Stimulated activated CD4-positive, alpha-beta T cell treated with anti-CD3 and anti-CD28 coated beads, Interleukin-2, amount 100 ng/mL, for 4 hours (primary cell): ENCODE results near the gene PRKCD.
"Not testable (repeated sequence)": the region's sequence is repeated elsewhere in the genome, so short reads cannot be mapped to it uniquely, and the experiment has no call there.

Experiments
- DNase-seq: peaks from one replicate; pipeline ENCODE4 v3.0.0-alpha.2; 2020; ENCODE audit warnings: low read depth

PRKCD gene

DNA sequence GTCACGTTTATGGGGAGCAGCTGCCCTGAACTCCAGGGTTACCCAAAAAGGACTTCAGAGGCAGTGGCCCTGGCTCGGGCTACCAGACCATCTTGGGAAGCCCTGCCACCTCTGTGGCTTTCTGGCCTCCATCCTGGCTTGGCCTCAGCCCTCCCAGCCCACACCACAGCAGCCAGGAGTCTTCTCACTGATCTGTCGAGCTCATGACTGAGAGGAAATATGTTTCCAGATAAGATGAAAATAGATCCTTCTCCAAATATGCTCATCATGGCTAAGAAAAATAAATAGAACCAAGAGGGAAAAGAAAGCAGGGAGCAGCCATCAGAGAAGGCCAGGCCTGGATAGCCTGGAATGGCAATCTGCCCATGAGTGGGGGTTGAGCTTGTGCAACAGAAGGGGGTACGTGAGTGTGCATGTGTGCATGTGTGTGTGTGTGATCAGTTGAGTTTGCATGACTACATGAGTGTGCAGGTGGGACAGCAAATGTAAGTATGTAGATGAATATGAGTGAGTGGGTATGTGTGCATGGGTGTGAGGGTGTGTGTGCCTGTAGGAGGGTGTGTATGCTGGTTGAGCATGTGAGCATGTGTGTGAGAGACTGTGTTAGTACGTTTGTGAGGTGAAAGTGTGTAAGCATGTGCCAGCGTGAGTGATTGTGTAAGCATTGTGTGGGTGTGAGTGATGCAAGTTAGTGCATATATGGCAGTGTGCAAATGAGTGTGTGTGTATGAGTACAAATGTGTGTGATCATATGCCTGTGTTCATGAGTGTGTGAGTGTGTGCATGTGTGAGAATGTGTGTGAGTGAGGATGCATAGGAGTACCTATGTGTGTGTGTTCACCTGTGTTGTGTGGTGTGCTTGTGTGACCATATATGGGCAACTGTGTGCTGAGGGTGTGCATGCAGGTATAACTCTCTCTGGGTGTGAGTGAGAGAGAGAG, 20.8 kb upstream of the PRKCD start:
- no peak for DNase-seq

DNA sequence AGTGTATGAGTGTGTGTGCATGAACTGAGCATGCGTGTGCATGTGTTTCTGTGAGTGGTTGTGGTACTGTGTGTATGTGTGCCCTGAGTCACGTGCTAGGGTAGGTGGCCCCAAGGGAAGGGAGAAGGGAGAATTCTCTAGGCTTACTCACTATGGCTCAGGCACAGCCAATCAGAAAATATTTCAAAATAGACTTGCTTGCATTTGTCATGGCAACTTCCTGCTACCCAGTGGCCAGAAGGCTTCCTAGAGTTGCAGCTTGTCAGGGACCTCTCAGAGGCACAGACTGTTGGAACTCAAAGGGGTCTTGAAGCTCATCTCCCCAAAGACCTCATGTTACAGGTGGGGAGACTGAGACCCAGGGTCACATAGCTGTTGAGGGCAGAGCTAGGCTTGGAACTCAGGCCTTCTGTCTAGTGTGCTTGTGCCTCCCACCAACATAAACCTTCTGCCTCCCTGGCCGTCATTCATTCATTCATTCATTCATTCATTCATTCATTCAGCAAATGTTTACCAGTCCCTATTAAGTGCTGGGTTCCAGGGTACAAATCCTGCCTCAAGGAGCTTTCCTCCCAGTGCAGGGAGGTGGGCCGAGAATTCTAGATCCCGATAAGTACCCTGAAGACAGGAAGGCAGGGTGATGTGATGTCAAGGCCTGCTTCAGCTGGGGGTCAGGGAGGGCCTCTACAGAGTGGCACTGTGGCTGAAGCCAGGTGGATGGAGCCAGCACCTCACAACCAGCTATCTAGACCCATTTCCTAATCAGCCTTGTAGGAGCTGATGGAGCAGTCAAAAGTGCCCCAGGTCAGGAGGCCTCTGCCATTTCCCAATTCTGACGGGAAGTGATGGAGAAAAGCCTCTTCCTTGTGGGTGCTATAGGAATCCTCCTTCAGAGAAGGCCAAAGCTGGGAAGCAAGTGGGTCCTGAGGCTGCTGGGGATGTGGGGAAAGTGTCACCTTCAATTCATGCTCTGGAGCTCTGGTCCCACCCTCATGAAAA, 19.9 kb upstream of the PRKCD start:
- no peak for DNase-seq

DNA sequence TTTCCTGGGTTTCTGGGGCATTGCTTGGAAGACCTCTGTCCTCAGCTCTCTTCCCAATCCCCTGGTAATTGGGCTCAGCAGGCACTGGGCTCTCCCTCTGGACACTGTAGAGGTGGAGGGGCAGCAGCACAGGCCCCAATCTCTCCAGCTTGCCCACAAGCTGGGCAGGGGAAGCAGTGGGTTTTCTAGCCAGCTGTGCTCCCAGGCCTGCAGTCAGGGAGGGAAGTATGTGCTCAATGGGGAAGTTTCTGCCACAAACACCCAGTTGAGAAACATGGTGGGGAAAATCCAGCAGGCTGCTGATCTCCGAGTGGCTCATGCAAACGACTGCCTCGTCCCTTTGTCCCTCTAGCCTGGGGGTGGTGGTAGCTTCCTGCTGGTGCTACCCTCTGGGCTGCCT, 18.0 kb upstream of the PRKCD start:
- DNase-seq: no peak

DNA sequence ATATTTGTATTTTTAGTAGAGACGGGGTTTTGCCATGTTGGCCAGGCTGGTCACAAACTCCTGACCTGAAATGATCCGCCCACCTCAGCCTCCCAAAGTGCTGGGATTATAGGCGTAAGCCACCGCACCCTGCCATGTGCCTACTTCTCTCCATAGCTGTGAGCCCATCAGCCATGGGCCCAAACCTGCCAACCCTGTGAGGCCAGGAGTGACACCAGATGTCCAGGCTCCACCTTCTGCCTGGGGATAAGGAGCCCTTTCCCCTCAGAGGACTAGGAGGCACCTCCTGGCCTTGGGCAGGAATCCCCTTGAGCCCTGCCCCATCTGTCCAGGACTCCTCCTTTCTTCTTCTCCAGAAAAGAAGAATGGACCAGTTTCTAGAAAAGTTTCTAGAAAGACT, 16.6 kb upstream of the PRKCD start:
- DNase-seq: no peak

DNA sequence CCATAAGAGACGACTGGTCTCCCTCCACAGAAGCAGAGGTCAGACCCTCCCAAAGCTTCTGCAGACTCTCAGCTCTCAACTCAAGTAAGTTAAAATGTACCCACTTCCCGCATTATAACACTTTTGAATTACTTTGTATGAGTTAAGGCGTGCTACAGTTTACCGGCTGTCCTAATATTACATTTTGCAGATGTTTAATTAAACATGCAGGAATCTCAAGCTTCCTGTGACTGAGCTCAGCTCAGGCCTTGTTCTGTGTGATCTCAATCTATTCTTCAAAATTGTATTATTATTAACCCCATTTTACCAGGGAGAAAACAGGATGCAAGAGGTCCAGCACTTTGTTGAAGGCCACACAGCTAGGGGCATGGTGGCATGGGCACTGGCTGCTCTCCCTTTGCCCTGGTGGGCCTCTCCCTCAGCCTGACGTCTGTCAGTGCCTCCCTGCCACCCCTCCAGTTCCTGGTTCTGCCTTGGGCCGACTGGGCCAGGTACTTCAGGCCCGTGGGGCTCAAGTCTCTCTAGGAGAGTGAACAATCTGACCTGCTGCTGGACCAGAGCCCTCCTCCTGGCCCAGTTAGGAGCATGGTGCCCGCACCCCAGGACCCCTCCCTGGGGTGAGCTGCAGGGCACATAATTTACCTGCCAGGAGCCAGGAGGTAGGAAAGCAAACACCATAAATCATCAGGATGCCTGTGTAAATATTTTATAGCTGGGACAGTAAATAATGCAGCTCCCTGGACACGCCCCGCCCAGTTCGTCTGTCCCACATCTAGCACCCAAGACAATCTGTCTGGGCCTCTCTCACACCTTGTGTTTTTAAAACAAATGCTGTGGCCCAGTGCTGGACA, 15.9 kb upstream of the PRKCD start:
- DNase-seq: no peak

DNA sequence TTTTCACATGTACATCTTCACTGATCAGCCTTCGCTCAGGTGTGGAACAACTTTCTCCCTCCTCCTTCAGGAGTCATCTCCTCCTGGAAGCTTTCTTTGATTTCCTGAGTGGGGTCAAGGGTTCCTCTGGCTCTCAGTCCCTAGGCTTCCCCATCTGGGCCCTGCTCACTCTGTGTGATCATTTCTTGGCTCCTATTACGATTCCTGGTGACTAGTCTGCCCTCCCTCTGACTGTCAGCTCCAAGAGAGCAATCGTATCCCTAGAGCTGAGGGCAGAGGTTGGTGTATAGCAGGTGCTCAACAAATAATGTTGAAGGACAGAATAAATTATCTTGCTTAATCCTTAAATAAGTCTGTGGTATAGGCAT, 15.3 kb upstream of the PRKCD start:
- DNase-seq: no peak

DNA sequence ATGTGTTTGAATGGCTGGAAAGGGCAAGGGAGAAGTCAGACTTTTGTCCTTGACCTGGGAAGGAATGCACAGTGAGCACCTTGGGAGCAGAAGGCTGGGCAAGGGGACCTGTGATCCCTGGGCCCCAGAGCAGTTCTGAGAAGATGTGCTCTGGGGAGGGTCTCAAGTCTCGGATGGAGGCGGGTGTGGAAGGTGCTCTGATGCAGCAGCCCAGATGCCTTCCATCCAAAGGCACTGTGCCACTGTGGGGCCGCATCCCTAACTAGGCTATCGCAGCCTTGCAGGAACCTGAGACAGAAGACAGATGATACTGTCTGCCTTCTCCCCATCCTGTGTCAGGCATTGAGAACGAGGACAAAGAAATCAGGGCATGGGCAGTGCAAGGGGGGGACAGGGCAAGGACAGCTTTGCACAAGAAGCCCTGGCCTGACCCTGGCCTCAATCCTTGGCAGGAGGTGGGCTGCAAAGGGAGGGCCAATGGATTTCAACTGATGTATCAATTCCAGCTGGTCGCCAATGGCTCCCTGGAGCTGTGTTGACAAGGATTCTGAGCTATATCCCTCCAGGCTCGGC, 14.6 kb upstream of the PRKCD start:
- DNase-seq: no peak

DNA sequence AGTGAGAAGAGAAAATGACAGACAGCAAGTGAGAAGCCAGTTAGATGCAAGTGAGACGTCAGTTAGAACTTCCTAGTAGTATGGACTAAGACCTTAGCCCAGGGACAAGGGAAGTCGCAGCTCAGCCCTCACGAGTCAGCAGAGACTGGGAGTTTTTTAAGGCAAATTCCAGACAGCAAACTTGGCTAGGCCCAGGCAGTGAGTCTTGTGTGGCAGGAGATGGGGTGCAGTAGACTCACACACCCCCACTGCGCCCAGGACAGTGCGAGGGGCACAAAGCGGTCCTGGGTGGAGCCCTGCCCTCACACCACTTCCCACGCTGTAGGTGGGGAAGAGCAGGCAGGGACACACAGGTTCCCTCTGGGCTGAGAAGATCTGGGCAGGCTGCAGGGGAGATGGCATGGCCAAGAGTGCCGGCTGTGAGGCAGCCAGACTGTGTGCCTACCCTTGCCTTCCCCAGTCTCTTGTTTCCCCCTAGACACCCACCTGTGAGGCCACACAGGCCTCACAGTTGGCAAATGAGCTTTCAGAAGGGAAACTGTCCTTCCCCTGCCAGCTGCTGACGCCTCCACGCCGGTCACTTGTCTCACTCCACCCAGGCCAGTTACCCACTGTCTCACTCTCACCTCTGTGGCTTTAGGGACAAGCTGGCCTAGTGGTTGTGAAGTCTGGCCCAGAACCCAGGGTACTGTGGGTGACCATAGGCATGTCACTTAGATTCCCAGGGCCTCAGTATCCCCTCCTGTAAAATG, 13.7 kb upstream of the PRKCD start:
- DNase-seq: no peak

DNA sequence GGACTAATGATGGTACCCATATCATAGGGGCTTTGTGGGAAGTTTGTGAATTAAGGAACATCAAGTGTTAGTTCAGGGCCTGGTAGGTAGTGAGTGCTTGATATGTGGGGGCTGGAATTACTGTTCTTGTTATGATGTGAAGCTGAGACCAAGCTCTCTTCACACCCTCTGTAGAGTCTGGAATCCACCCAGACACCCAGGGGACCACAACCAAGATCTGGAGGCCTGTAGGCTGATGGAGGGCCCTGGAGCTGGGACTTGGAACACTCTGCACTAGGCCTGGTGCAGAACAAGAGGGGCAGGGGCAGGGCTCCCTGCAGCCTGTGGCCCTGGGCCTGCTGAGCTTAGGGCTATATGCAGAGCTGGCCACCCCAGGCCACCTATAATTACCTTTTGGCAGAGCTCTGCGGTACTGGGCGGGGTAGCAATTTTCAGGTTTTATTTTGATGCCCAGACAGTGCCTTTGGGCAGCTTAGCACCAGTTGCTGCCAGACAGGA, 13.1 kb upstream of the PRKCD start:
- no peak for DNase-seq

DNA sequence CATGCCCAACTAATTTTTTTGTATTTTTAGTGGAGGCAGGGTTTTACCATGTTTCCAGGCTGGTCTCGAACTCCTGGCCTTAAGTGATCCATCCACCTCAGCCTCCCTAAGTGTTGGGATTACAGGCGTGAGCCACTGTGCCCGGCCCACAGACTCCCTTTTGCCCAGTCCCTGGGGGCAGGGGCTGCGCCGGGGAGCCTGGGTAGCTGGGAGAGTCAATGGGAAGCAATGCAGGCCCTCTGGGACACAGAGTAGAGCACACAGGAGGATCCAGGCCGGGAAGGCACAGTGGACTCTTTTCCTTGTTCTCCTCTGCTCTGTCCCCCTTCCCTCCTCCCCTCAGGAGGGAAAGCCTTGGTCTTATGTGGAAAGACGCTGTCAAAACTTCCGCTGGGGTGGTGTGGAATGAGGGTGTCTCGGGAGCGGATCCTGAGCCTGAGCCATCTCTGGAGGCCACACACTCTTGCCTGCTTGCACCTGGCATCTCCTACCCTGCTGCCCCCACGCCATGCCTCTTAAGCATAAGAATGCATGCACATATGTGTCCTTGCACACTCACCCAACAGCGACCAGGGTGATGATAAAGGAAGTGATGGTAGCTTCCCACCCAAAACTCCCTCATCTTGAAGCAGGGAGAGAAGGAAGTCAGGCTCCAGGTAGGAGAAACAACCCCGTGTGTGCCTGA, 11.9 kb upstream of the PRKCD start:
- no peak for DNase-seq

DNA sequence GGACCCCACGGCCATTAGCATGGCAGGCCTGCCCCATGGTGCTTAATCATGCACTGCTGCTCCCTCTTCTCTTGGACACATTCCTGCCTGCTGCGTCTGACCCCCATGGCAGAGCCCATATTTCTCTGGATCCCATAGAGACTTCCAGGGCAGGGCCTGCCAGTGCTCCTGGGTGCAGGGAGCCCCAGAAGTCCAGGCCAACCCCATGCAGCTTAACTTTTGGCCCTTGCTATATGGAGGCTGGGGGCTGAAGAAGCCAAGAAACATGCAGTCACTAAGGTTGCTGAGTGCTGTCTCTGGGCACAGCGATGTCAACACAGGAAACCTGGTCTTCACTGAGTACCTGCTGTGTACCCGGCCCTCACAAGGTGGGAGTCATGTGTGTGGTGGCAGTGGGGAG, 11.3 kb upstream of the PRKCD start:
- DNase-seq: no peak

DNA sequence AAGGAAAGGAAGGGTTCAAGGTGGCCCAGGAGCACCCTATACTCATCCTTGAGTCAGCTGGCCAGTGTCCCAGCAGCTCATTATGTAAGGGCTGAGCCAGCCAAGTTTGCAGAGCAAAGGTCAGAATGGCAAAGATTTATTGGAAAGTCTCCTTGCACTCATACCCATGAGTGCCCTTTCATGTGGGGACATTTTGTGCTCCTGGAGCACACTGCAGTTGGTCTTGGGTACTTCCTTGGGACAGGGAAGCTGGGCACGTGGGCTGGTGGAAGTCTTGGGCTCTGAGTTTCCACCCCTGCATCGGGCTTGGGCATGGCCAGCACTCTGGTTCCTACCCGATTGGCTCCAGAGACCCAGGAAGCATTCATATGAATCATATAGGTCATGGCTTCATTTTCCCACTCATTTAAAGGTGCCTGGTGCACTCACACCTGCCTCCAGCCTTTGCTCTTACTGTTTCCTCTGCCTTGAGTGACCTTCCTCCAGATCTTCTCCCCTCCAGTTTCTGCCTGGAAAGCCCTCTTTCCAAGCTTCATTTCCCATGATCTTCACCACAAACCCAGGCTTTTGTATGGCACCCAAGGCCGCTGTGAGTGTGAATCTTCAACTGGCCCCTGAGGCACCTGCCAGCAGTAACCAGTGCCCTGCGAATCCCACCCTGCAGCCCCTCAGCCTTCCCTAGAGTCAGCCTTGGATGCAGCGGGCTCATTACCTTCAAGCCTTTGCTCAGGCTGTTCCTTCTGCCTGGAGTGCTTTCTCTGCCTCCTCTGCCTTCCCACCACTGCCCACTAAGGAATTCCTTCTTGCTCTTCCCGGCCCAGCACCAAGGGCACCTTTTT, 10.5 kb upstream of the PRKCD start:
- DNase-seq: no peak

DNA sequence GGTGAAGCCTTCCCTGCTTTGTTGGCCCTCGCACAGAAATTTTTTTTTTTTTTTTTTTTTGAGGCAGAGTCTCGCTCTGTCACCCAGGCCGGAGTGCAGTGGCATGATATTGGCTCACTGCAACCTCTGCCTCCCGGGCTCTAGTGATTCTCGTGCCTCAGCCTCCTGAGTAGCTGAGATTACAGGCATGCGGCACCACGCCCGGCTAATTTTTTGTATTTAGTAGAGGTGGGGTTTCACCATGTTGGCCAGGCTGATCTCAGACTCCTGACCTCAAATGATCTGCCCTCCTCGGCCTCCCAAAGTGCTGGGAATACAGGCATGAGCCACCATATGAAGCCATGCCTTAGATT, 9.9 kb upstream of the PRKCD start:
- not testable (repeated sequence) for DNase-seq

DNA sequence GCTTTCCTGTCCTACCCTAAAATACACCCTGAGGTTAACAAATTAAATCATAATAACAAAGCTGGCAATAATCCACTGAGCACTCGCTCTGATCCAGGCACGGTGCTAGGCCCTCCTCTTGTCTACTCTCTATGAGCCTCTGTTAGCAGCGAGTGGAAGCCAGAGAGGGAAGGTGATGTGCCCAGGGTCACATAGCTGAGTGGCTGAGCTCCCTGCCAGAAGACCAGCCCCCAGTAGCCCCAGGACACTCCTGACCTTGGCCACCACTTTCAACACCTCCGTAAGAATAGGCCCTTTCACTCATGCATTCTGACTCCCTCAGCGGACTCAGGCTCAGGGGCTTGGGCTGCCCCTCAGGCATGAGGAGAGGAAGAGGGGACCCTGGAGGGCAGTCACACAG, 9.5 kb upstream of the PRKCD start:
- DNase-seq: no peak

DNA sequence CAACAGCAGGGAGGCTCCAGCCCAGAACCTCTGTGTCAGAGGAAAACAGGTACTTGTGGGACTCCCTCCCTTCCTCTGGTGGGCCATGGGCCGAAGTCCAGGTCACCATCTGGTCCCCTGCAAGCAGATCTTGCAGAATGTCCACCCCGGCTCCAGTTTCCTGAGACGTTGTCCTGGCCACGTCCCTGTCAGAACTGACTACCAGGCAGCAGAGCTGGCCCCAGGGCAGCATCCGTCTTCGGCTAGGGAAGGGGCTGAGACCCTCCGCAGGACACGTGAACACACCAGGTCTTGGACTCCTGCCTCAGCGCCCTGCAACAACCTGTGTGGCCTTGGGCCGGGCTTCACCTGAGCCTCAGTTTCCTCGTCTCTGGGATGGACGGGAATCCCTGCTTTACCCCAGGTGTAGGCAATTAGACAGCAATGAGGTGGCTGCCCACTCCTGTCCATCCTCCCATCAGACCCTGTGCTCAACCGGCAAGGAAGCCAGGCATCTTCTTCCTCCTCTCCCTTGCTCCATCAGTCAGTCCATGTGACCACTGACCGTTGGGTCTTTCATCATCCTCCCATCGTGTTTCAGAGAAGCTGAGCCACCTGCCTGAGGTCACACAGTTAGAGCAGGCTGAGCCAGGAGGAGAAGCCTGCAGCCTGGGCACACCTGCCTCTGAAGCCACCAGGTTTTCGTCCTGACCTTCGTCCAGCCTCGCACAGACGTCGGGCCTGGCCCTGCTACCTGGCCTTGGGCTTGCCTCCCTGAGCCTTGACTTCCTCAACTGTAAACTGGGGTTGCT, 8.9 kb upstream of the PRKCD start:
- no peak for DNase-seq

DNA sequence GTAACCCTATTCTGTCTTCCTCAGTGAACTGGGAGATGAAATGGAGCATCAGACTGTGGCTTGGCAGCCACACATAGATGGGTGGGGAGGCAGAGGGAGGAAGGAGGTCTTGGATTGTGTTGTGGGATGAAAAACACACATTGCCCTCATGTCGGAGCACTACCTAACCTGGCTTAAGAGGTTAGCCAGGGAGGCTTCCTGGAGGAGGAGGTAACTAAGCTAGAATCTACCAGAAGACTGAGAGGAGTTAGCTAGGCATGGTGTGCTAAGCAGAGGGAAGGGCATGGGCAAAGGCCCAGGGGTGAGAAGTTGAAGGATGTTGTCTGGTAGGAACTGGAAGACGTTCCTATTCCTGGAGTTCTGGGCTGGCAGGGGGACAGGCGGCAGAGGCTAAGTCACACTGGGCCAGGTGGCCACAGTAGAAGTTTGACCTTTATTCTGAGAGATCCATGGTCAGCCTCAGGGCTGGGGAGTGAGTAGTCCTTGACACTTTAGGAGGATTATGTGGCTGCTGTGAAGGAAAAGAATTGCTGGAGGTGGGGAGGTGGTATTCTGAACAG, 7.7 kb upstream of the PRKCD start:
- no peak for DNase-seq

DNA sequence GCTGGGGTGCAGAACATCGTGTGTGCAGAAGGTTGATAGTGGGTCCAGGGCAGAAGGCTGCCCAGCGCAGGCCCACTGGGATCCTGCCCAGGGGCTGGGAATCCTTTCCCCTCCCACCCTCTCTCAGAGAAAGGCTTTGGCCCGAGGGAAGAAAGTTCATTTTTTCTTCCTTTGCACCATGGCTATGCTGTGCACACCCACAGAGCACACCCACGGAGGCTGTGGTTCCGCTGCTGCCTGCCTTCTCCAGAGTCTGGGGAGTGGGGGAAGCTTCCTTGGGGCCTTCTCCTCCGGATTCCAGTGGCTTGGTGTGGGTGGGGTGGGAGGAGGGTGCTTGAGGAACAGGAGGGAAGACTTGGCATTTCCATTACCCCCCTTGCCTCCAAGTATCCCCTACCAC, 7.0 kb upstream of the PRKCD start:
- no peak for DNase-seq

DNA sequence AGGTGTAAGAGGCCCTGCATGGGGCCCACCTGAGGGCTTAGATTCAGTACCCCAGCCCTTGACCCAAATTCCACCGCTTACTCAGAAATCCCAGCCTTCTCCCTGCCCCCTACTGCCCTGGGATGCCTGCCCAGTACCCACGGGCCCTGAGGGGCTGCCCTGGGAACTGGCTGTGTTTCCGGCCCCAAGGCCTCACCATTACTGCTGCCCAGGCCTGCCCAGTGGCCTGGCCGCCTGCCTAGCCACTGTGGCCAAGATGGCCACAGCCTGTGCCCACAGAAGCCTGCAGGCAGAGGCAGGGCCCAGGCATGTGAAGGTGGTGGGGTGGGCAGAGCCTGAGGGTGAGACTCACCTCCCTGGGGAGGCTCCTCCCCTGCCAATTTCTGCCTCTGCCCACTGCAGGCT, 6.1 kb upstream of the PRKCD start:
- DNase-seq: no peak
